Measurements from ENCODE around the gene PYGO2.

The PYGO2 gene

GRCh38 chr1:155009742-155010141 lies 48.2 kb upstream of the PYGO2 start:
- Histone ChIP-seq H3K27ac (replicated peaks) (peak overlapping the region; percentile 94), H3K4me3 (replicated peaks; ENCODE audit: insufficient read depth, low read length) (peak overlapping the region; percentile 76), H3K27me3 (ENCODE audit: insufficient read depth, poor library complexity, severe bottlenecking) (no peaks in the 10 kb centered on the region)
- TF ChIP-seq SPI1 (IDR thresholded peaks at IDR 0.05; ENCODE audit: borderline replicate concordance, low read depth) (no peak), CTCF (IDR thresholded peaks at IDR 0.05; ENCODE audit: insufficient read depth, low read length) (no peak), REST (IDR thresholded peaks at IDR 0.05; ENCODE audit: insufficient replicate concordance, low read depth) (no peak), GABPA (IDR thresholded peaks at IDR 0.05; ENCODE audit: low read depth) (no peak), POLR2AphosphoS5 (IDR thresholded peaks at IDR 0.05; ENCODE audit: low read depth) (no peak; the same call in 1 of the 2 replicates)
- DNase-seq (ENCODE audit: low read depth in 1 of 2, low spot score in 1 of 2): peak in 1 of 2 experiments; percentile 32

GRCh38 chr1:155009221-155009711 lies 47.7 kb upstream of the PYGO2 start:
- H3K27ac ChIP-seq (replicated peaks): peak overlapping the region; percentile 94
- TF ChIP-seq POLR2AphosphoS5 (IDR thresholded peaks at IDR 0.05; ENCODE audit: low read depth) (0 out of 2 replicates have a peak, but pooled peaks have one; percentile 2), CTCF (IDR thresholded peaks at IDR 0.05; ENCODE audit: insufficient read depth, low read length) (no peak)
- no peaks in the 10 kb centered on the region for H3K27me3 ChIP-seq (ENCODE audit: insufficient read depth, poor library complexity, severe bottlenecking)
- H3K4me3 ChIP-seq (replicated peaks; ENCODE audit: insufficient read depth, low read length): peak overlapping the region; percentile 76
- no peak for DNase-seq (ENCODE audit: low read depth in 1 of 2, low spot score in 1 of 2)

- peak; percentile 90 to 92 for DNase-seq (ENCODE audit: low read depth in 1 of 2, low spot score in 1 of 2)
- Histone ChIP-seq H3K4me3 (replicated peaks; ENCODE audit: insufficient read depth, low read length) (peak overlapping the region; percentile 76), H3K27me3 (ENCODE audit: insufficient read depth, poor library complexity, severe bottlenecking) (no peaks in the 10 kb centered on the region), H3K27ac (replicated peaks) (peak overlapping the region; percentile 94)
- TF ChIP-seq POLR2AphosphoS5 (IDR thresholded peaks at IDR 0.05; ENCODE audit: low read depth) (peak; percentile 48; the same call in 1 of the 2 replicates), CTCF (IDR thresholded peaks at IDR 0.05; ENCODE audit: insufficient read depth, low read length) (no peak), REST (IDR thresholded peaks at IDR 0.05; ENCODE audit: insufficient replicate concordance, low read depth) (no peak), SPI1 (IDR thresholded peaks at IDR 0.05; ENCODE audit: borderline replicate concordance, low read depth) (peak; percentile 13; the same call in 1 of the 2 replicates)
Observed at GRCh38 chr1:155008015-155008941, 46.7 kb upstream of the PYGO2 start.
